Neural crest cell (in vitro differentiated cells): ENCODE results near the gene UNC5B. TPM values are rescaled to one million over a fixed set of nuclear protein-coding genes. Genes with fewer than 3 reads are reported as not detected.

ENCODE experiments used
- DNase-seq: peaks from one replicate; pipeline ENCODE4 v3.0.0; 2021; ENCODE audit warnings: low read depth, mixed read lengths, low spot score
- H3K27ac Mint-ChIP-seq: one replicate; pipeline ENCODE4 v1.8.0; 2021; ENCODE audit warnings: mild to moderate bottlenecking, mixed read lengths; ENCODE audit not compliant: unreplicated experiment
- H3K27me3 Mint-ChIP-seq: 2 replicates; pipeline ENCODE4 v1.8.0; 2021; ENCODE audit warnings: low read depth, mild to moderate bottlenecking, mixed read lengths
- H3K36me3 Mint-ChIP-seq: 2 replicates; pipeline ENCODE4 v1.8.0; 2021; ENCODE audit warnings: low read depth, mild to moderate bottlenecking, mixed read lengths
- H3K4me1 Mint-ChIP-seq: 2 replicates; pipeline ENCODE4 v1.8.0; 2021; ENCODE audit warnings: mixed read lengths
- H3K4me3 Mint-ChIP-seq: one replicate; pipeline ENCODE4 v1.8.0; 2021; ENCODE audit warnings: mild to moderate bottlenecking, mixed read lengths
- H3K9me3 Mint-ChIP-seq: 2 replicates; pipeline ENCODE4 v1.8.0; 2021; ENCODE audit warnings: mixed read lengths
- CTCF ChIP-seq: fragments of 200-600 bp; sonication (generic); conservative IDR thresholded peaks from 2 replicates; pipeline ENCODE4 v1.5.0; 2021; ENCODE audit warnings: antibody characterized with exemption, mild to moderate bottlenecking
- total RNA-seq: library from RNA; stranded (reverse); gene quantifications from 2 replicates; pipeline ENCODE4 v1.2.1, GENCODE V29; 2021

The UNC5B gene
- total RNA-seq, 1 donor from 2014 or later, result 1.3 TPM

DNA sequence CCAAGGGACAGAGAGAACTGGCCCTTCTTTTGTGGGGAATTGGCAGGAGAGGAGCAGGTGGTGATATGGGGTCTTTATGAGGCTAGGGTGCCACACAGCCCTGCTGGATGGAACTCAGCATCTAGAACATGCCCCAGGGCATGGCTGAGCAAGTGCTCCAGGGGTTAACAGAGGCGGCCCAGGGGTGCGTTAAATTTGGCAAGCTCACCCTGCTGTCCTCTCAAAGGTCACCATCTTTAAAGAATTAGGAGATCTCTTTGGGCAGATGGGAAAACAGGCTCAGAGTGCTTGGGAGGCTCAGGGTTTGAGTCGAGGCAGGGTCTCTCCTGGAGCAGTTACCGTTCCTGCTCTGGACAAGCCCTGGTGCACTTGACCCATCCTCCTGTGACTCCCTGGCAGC lies 21.4 kb upstream of the UNC5B start:
- H3K4me1 Mint-ChIP-seq, result peaks cover 3% of the 10 kb centered on the region
- H3K27me3 Mint-ChIP-seq, result no peaks in the 10 kb centered on the region
- H3K36me3 Mint-ChIP-seq, result no peaks in the 10 kb centered on the region
- no peak overlapping the region for H3K4me3 Mint-ChIP-seq
- no peak for DNase-seq
- TF ChIP-seq CTCF, result no peak
- H3K27ac Mint-ChIP-seq, result no peak overlapping the region
- no peaks in the 10 kb centered on the region for H3K9me3 Mint-ChIP-seq

DNA sequence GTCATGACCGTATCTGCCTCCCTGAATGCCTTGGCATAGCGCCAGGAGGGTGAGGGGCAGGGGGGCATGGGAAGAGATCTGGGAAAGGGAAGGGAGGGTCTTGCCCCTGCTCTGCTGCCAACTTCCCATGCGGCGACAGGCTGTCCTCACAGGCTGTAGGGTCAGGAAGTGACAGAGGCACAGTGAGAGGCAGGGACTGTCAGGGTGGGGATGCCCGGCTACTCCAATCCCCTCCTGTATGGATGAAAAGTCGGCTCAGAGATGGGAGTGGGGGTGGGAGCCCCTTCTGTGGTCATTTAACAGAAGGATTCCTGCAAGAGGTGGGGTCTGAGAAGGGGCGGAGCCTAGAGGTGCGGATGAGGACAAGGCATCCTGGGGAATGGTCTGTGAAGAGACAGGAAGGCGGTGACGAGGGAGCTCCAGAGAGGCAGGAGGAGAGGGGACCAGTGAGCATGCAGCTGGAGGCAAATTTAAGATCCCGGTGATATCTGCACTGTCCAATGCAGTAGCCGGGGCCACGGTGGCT lies 20.8 kb upstream of the UNC5B start:
- no peak for TF ChIP-seq CTCF
- Mint-ChIP-seq H3K9me3 (no peaks in the 10 kb centered on the region), H3K36me3 (no peaks in the 10 kb centered on the region)

DNA sequence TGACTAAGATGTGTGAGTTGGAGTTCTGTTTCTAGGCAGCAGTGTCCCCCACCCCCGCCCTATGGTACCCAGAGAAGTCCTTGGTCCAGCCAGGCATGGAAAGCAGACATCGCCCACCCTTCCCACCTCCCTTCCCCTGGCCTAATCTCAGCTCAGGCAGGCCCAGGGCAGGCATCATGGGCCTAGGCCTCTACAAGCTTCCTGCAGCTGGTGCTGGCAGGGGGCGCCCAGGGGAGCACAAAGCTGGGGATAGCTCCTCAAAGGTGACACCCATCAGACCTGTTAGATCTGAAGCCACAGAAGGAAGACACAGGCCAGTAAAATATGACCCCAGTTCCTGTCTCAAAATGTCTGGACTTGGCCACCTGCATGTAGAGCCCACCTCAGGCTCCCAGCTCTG lies 18.9 kb upstream of the UNC5B start:
- no peak for TF ChIP-seq CTCF
- Mint-ChIP-seq H3K4me3 (no peak overlapping the region), H3K36me3 (no peaks in the 10 kb centered on the region), H3K27me3 (no peaks in the 10 kb centered on the region), H3K9me3 (peaks cover 3% of the 10 kb centered on the region), H3K27ac (peak overlapping the region; percentile 9), H3K4me1 (peaks cover 3% of the 10 kb centered on the region)
- DNase-seq, result no peak

More for the DNA sequence above, 20.8 kb upstream of the UNC5B start:
- no peak for DNase-seq
- H3K27ac Mint-ChIP-seq, result no peak overlapping the region
- no peaks in the 10 kb centered on the region for H3K27me3 Mint-ChIP-seq
- peaks cover 3% of the 10 kb centered on the region for H3K4me1 Mint-ChIP-seq
- no peak overlapping the region for H3K4me3 Mint-ChIP-seq

DNA sequence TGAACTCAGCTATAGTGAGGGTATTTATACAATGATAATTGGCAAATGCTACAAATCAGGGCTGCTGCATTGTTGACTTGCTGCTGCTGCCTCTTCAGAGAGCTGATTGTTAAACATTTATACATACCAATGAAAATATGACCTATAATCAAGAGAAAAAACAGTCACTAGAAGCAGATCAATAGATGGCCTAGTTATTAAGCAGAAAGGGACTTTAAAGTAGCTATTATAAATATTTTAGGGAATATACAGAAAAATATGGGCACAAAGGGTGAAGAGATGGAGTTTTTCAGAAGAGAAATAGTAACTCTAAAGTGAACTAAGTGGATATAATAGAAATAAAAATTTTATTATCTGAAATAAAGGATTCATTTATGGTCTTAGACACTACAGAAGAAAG lies 14.4 kb upstream of the UNC5B start:
- Mint-ChIP-seq H3K4me3 (no peak overlapping the region), H3K27me3 (no peaks in the 10 kb centered on the region), H3K9me3 (peaks cover 8% of the 10 kb centered on the region), H3K27ac (no peak overlapping the region), H3K36me3 (no peaks in the 10 kb centered on the region), H3K4me1 (peaks cover 10% of the 10 kb centered on the region)
- no peak for TF ChIP-seq CTCF
- no peak for DNase-seq

GRCh38 chr10:71201849-71202248 lies 10.5 kb upstream of the UNC5B start:
- no peak for TF ChIP-seq CTCF
- no peak overlapping the region for H3K4me3 Mint-ChIP-seq
- no peak for DNase-seq
- H3K27me3 Mint-ChIP-seq, result peaks cover 6% of the 10 kb centered on the region
- peaks cover 14% of the 10 kb centered on the region for H3K4me1 Mint-ChIP-seq
- peaks cover 8% of the 10 kb centered on the region for H3K9me3 Mint-ChIP-seq
- no peaks in the 10 kb centered on the region for H3K36me3 Mint-ChIP-seq
- H3K27ac Mint-ChIP-seq, result no peak overlapping the region
